Keratinocyte (primary cell): ENCODE results near the gene PAX9. TPM values are rescaled to one million over a fixed set of nuclear protein-coding genes. Genes with fewer than 3 reads are reported as not detected.
A peak's percentile ranks its signal among the peaks of the same experiment; 100 is the strongest.

Experiments used
- DNase-seq: peaks from one replicate; pipeline ENCODE4 v3.0.0-alpha.2; 2011; ENCODE audit warnings: low read depth, missing footprints, low spot score
- FAIRE-seq: peaks from 2 replicates; lab custom pipeline; 2011; peaks lifted over from hg19 to GRCh38; lab: Jason Lieb, UNC
- H2AFZ ChIP-seq: 2 replicates; pipeline ENCODE4 v1.6.0; 2012; ENCODE audit warnings: low read length, control low read depth, inconsistent platforms; ENCODE audit not compliant: control insufficient read depth
- H3K27ac ChIP-seq: 2 replicates; pipeline ENCODE4 v1.5.1; 2011; ENCODE audit warnings: low read length; ENCODE audit not compliant: control insufficient read depth, insufficient read depth
- H3K27me3 ChIP-seq: 3 replicates; pipeline ENCODE4 v1.6.0; 2011; ENCODE audit warnings: low read length; ENCODE audit not compliant: control insufficient read depth, insufficient read depth; ENCODE audit errors: extremely low read depth
- H3K36me3 ChIP-seq, 2 experiments: 2 replicates in 1 of 2; 3 replicates in 1 of 2; pipeline ENCODE4 v1.5.1; 2011; ENCODE audit warnings: low read length in 2 of 2, mild to moderate bottlenecking in 1 of 2; ENCODE audit not compliant: control insufficient read depth in 2 of 2, insufficient read depth in 2 of 2; ENCODE audit errors: extremely low read depth in 1 of 2
- H3K4me1 ChIP-seq: 3 replicates; pipeline ENCODE4 v1.5.1; 2011; ENCODE audit warnings: low read length; ENCODE audit not compliant: control insufficient read depth, insufficient read depth; ENCODE audit errors: extremely low read depth
- H3K4me2 ChIP-seq: 3 replicates; pipeline ENCODE4 v1.6.0; 2011; ENCODE audit warnings: low read depth, low read length; ENCODE audit not compliant: control insufficient read depth, insufficient read depth; ENCODE audit errors: extremely low read depth
- H3K4me3 ChIP-seq, 3 experiments: fragments of 200-600 bp in 1 of 3; sonication (generic) in 1 of 3; 2 replicates in 2 of 3; 3 replicates in 1 of 3; pipeline ENCODE4 v1.5.1; 2011 to 2016; ENCODE audit warnings: low read length in 3 of 3, mild to moderate bottlenecking in 3 of 3, control low read depth in 2 of 3, inconsistent platforms in 1 of 3, low read depth in 1 of 3, mixed read lengths in 1 of 3, mixed run types in 1 of 3, moderate library complexity in 1 of 3; ENCODE audit not compliant: control insufficient read depth in 2 of 3, insufficient read depth in 2 of 3; ENCODE audit errors: extremely low read depth in 1 of 3
- H3K79me2 ChIP-seq: 2 replicates; pipeline ENCODE4 v1.6.0; 2012; ENCODE audit warnings: low read length; ENCODE audit not compliant: control insufficient read depth, insufficient read depth
- H3K9ac ChIP-seq: 3 replicates; pipeline ENCODE4 v1.6.0; 2011; ENCODE audit warnings: low read length; ENCODE audit not compliant: control insufficient read depth, insufficient read depth; ENCODE audit errors: extremely low read depth
- H3K9me1 ChIP-seq: 3 replicates; pipeline ENCODE4 v1.6.0; 2011; ENCODE audit warnings: low read length; ENCODE audit not compliant: control insufficient read depth, insufficient read depth; ENCODE audit errors: extremely low read depth
- H3K9me3 ChIP-seq: 2 replicates; pipeline ENCODE4 v1.5.1; 2012; ENCODE audit warnings: low read depth, low read length; ENCODE audit not compliant: control insufficient read depth
- H4K20me1 ChIP-seq: 3 replicates; pipeline ENCODE4 v1.6.0; 2011; ENCODE audit warnings: low read length; ENCODE audit not compliant: control insufficient read depth, insufficient read depth; ENCODE audit errors: extremely low read depth
- CTCF ChIP-seq, 3 experiments: IDR thresholded peaks in 1 of 3; conservative IDR thresholded peaks in 1 of 3; optimal IDR thresholded peaks in 1 of 3; 2 replicates in 2 of 3; 3 replicates in 1 of 3; pipeline versions ENCODE3 to v1.5.1; 2011; ENCODE audit warnings: low read length in 3 of 3, mild to moderate bottlenecking in 3 of 3, moderate library complexity in 2 of 3, control low read depth in 1 of 3, inconsistent platforms in 1 of 3; ENCODE audit not compliant: insufficient read depth in 2 of 3; ENCODE audit errors: extremely low read depth in 1 of 3
- EZH2 ChIP-seq: IDR thresholded peaks from one replicate; pipeline ENCODE4 v1.6.1; 2012; ENCODE audit warnings: inconsistent platforms, mild to moderate bottlenecking, low read length, moderate library complexity
- dilution Hi-C: fragments of 300-500 bp; cut with MboI; formaldehyde crosslinking; loops from one replicate; pipeline ENCODE4 v1.7.0; 2020; ENCODE audit warnings: low sequenced_read_pairs; ENCODE audit not compliant: extremely low pct_ligation_motif_present
- polyA plus RNA-seq, 5 experiments: library from polyadenylated mRNA; depleted of rRNA in 3 of 5; stranded (reverse) in 3 of 5; stranded (forward) in 1 of 5; unstranded in 1 of 5; fragments of >200 nt; gene quantifications; 1 replicate in 1 of 5; 2 replicates in 3 of 5; 3 replicates in 1 of 5; pipeline versions ENCODE4 v1.2.1 to v1.2.3, GENCODE V29; 2011 to 2012; ENCODE audit warnings: missing spikeins in 2 of 5, low read depth in 1 of 5, low replicate concordance in 1 of 5

The PAX9 gene
- polyA plus RNA-seq, 1 donor (not counting 4 experiments of a cell fraction or from before 2014, with no cell fraction given) = 1.1 TPM

GRCh38 chr14:36663404-36664321 lies 2.0 kb downstream of the PAX9 start:
- no peaks in the 10 kb centered on the region for H3K9me1 ChIP-seq
- peaks cover 15% of the 10 kb centered on the region for H3K4me1 ChIP-seq
- TF ChIP-seq CTCF (optimal IDR thresholded peaks at IDR 0.05 in 1 of 3, IDR thresholded peaks at IDR 0.05 in 1 of 3, conservative IDR thresholded peaks at IDR 0.05 in 1 of 3; ENCODE audit: extremely low read depth in 1 of 3, insufficient read depth in 2 of 3, low read length in 3 of 3) = no peak
- no peak for TF ChIP-seq EZH2
- FAIRE-seq (no peak), DNase-seq (no peak)
- no peaks in the 10 kb centered on the region for H4K20me1 ChIP-seq
- H3K4me3 ChIP-seq = peak overlapping the region in 2 of 3 experiments; percentile 44 to 63
- H3K9ac ChIP-seq = no peak overlapping the region
- H3K36me3 ChIP-seq = peaks cover 0 to 2% of the 10 kb centered on the region in 2 experiments
- H3K79me2 ChIP-seq = no peaks in the 10 kb centered on the region
- no peak overlapping the region for H2AFZ ChIP-seq
- no peaks in the 10 kb centered on the region for H3K9me3 ChIP-seq
- peak overlapping the region; percentile 97 for H3K4me2 ChIP-seq
- peaks cover 64% of the 10 kb centered on the region for H3K27me3 ChIP-seq
- dilution Hi-C loops = no loop called here
- H3K27ac ChIP-seq = no peak overlapping the region

- FAIRE-seq = no peak
- dilution Hi-C loops = no loop called here
- H3K79me2 ChIP-seq = no peaks in the 10 kb centered on the region
- no peak overlapping the region for H3K27ac ChIP-seq
- no peak overlapping the region for H3K4me2 ChIP-seq
- peaks cover 55% of the 10 kb centered on the region for H3K27me3 ChIP-seq
- DNase-seq = no peak
- peaks cover 15% of the 10 kb centered on the region for H3K4me1 ChIP-seq
- H3K9ac ChIP-seq = no peak overlapping the region
- no peak overlapping the region for H2AFZ ChIP-seq
- H3K9me1 ChIP-seq = no peaks in the 10 kb centered on the region
- TF ChIP-seq EZH2 = no peak
- no peak for TF ChIP-seq CTCF (optimal IDR thresholded peaks at IDR 0.05 in 1 of 3, IDR thresholded peaks at IDR 0.05 in 1 of 3, conservative IDR thresholded peaks at IDR 0.05 in 1 of 3; ENCODE audit: extremely low read depth in 1 of 3, insufficient read depth in 2 of 3, low read length in 3 of 3)
- H3K36me3 ChIP-seq = peaks cover 0 to 2% of the 10 kb centered on the region in 2 experiments
- H3K4me3 ChIP-seq = no peak overlapping the region
- no peaks in the 10 kb centered on the region for H4K20me1 ChIP-seq
- H3K9me3 ChIP-seq = no peaks in the 10 kb centered on the region
Observed at GRCh38 chr14:36664322-36665193, 2.9 kb downstream of the PAX9 start.
